ENCODE measurements around the gene STPG2.
A peak's percentile ranks its signal among the peaks of the same experiment; 100 is the strongest.

STPG2 gene

GRCh38 chr4:98143001-98143899 lies at the start of gene STPG2:
STPG2 (minus strand) TSS chr4:98143476.
- H3K36me3 Mint-ChIP-seq, result no peaks in the 10 kb centered on the region
- no peaks in the 10 kb centered on the region for H3K27me3 Mint-ChIP-seq
- H3K4me1 Mint-ChIP-seq, result peaks cover 15% of the 10 kb centered on the region
- no peaks in the 10 kb centered on the region for H3K9me3 Mint-ChIP-seq
- ATAC-seq (ENCODE audit: low read depth), result peak; percentile 94
- peak within 1 kb of the TSS; percentile 84 for H3K4me3 Mint-ChIP-seq
- DNase-seq (ENCODE audit: low spot score in 2 of 2), result peak; percentile 90 to 96
- peak within 1 kb of the TSS; percentile 89 for H3K27ac Mint-ChIP-seq

- Mint-ChIP-seq H3K27me3 (no peaks in the 10 kb centered on the region), H3K4me3 (no peak overlapping the region), H3K27ac (no peak overlapping the region), H3K9me3 (peaks cover 4% of the 10 kb centered on the region), H3K36me3 (peaks cover 22% of the 10 kb centered on the region), H3K4me1 (peaks cover 3% of the 10 kb centered on the region)
- ATAC-seq (ENCODE audit: low read depth), result no peak
- DNase-seq (ENCODE audit: low spot score in 2 of 2), result no peak
Measured at GRCh38 chr4:98185279-98185678, 42.0 kb upstream of the STPG2 start.

DNA sequence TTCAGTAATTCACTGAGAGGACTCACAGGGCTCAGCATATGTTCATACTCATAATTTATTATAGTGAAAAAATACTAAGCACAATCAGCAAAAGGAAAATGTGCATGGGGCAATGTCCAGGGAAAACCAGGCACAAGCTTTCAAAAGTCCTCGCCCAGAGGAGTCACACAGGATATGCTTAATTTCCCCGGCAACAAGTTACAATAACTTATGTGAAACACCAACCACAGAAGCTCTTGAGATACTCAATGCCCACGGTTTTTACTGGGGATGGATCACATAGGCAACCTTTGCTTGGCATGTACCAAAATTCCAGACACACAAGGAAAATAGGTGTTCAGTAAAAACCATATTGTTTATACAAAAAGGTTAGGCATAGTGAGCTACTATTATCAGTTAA lies 38.5 kb upstream of the STPG2 start:
- no peak for ATAC-seq (ENCODE audit: low read depth)
- peaks cover 28% of the 10 kb centered on the region for H3K36me3 Mint-ChIP-seq
- no peaks in the 10 kb centered on the region for H3K27me3 Mint-ChIP-seq
- DNase-seq (ENCODE audit: low spot score in 2 of 2), result no peak
- no peak overlapping the region for H3K27ac Mint-ChIP-seq
- H3K4me3 Mint-ChIP-seq, result no peak overlapping the region
- peaks cover 7% of the 10 kb centered on the region for H3K4me1 Mint-ChIP-seq
- H3K9me3 Mint-ChIP-seq, result no peaks in the 10 kb centered on the region

GRCh38 chr4:98179951-98180350 lies 36.7 kb upstream of the STPG2 start:
- DNase-seq (ENCODE audit: low spot score in 2 of 2) (no peak), ATAC-seq (ENCODE audit: low read depth) (no peak)
- Mint-ChIP-seq H3K27ac (peak overlapping the region; percentile 26), H3K4me1 (peaks cover 7% of the 10 kb centered on the region), H3K9me3 (no peaks in the 10 kb centered on the region), H3K36me3 (peaks cover 24% of the 10 kb centered on the region), H3K4me3 (no peak overlapping the region), H3K27me3 (no peaks in the 10 kb centered on the region)

- no peak overlapping the region for H3K4me3 Mint-ChIP-seq
- H3K36me3 Mint-ChIP-seq, result peaks cover 12% of the 10 kb centered on the region
- DNase-seq (ENCODE audit: low spot score in 2 of 2), result no peak
- H3K4me1 Mint-ChIP-seq, result peaks cover 4% of the 10 kb centered on the region
- no peak overlapping the region for H3K27ac Mint-ChIP-seq
- H3K9me3 Mint-ChIP-seq, result no peaks in the 10 kb centered on the region
- no peak for ATAC-seq (ENCODE audit: low read depth)
- no peaks in the 10 kb centered on the region for H3K27me3 Mint-ChIP-seq
Measured at GRCh38 chr4:98176531-98176930, 33.3 kb upstream of the STPG2 start.

GRCh38 chr4:98170035-98170434 lies 26.8 kb upstream of the STPG2 start:
- Mint-ChIP-seq H3K27ac (no peak overlapping the region), H3K9me3 (no peaks in the 10 kb centered on the region), H3K4me1 (no peaks in the 10 kb centered on the region), H3K27me3 (no peaks in the 10 kb centered on the region), H3K36me3 (no peaks in the 10 kb centered on the region), H3K4me3 (no peak overlapping the region)
- no peak for ATAC-seq (ENCODE audit: low read depth)
- DNase-seq (ENCODE audit: low spot score in 2 of 2), result no peak

GRCh38 chr4:98166731-98167041 lies 23.4 kb upstream of the STPG2 start:
- no peak for ATAC-seq (ENCODE audit: low read depth)
- Mint-ChIP-seq H3K4me3 (no peak overlapping the region), H3K27ac (no peak overlapping the region), H3K27me3 (no peaks in the 10 kb centered on the region), H3K4me1 (no peaks in the 10 kb centered on the region), H3K9me3 (no peaks in the 10 kb centered on the region), H3K36me3 (peaks cover 3% of the 10 kb centered on the region)
- no peak for DNase-seq (ENCODE audit: low spot score in 2 of 2)

- H3K36me3 Mint-ChIP-seq, result peaks cover 3% of the 10 kb centered on the region
- H3K27me3 Mint-ChIP-seq, result no peaks in the 10 kb centered on the region
- no peaks in the 10 kb centered on the region for H3K9me3 Mint-ChIP-seq
- DNase-seq (ENCODE audit: low spot score in 2 of 2), result no peak
- H3K27ac Mint-ChIP-seq, result no peak overlapping the region
- H3K4me1 Mint-ChIP-seq, result no peaks in the 10 kb centered on the region
- H3K4me3 Mint-ChIP-seq, result no peak overlapping the region
- ATAC-seq (ENCODE audit: low read depth), result no peak
Measured at GRCh38 chr4:98166025-98166730, 22.9 kb upstream of the STPG2 start.

GRCh38 chr4:98162696-98163095 lies 19.4 kb upstream of the STPG2 start:
- DNase-seq (ENCODE audit: low spot score in 2 of 2) (no peak), ATAC-seq (ENCODE audit: low read depth) (no peak)
- H3K9me3 Mint-ChIP-seq, result no peaks in the 10 kb centered on the region
- peaks cover 3% of the 10 kb centered on the region for H3K36me3 Mint-ChIP-seq
- H3K4me1 Mint-ChIP-seq, result peaks cover 3% of the 10 kb centered on the region
- H3K27me3 Mint-ChIP-seq, result no peaks in the 10 kb centered on the region
- no peak overlapping the region for H3K4me3 Mint-ChIP-seq
- H3K27ac Mint-ChIP-seq, result no peak overlapping the region

DNA sequence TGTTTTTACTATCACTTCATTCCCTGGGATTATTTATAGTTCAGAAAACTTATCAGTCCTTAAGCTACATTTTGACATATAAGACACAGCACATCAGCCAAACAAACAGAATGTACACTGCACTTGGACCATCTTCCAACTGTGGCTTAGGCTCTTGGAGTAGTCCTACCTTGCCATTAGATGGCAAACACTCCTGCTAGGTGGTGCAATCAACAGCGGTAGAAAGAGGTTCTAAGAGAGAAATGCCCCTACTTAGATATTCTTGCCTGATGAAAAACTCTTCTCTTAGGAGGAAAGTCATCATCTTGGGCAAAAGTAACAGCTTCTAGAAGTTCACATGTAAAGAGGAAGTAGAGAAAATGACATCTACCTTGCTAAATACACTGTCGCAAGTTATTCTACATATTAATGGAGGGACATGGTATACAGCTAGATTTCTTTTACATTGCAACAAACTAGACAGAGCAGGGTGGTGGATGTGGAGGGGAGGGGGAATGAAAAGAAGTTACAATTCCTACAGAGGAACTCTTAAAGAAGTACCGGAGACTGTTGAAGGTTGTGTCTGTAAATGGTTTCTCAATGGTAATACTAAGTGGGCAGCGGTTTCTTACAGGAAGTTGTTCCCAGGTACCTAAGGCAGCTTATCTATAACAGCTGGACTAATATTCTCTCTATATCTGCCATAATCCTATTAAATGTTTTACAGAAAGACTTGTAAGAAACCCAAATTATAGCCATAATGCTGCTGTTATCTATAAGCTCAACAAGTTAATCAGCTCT lies 8.1 kb upstream of the STPG2 start:
- Mint-ChIP-seq H3K4me3 (peak overlapping the region; percentile 73), H3K9me3 (no peaks in the 10 kb centered on the region), H3K4me1 (peaks cover 17% of the 10 kb centered on the region), H3K27me3 (no peaks in the 10 kb centered on the region), H3K36me3 (no peaks in the 10 kb centered on the region), H3K27ac (peak overlapping the region; percentile 67)
- DNase-seq (ENCODE audit: low spot score in 2 of 2), result no peak
- ATAC-seq (ENCODE audit: low read depth), result peak; percentile 49

DNA sequence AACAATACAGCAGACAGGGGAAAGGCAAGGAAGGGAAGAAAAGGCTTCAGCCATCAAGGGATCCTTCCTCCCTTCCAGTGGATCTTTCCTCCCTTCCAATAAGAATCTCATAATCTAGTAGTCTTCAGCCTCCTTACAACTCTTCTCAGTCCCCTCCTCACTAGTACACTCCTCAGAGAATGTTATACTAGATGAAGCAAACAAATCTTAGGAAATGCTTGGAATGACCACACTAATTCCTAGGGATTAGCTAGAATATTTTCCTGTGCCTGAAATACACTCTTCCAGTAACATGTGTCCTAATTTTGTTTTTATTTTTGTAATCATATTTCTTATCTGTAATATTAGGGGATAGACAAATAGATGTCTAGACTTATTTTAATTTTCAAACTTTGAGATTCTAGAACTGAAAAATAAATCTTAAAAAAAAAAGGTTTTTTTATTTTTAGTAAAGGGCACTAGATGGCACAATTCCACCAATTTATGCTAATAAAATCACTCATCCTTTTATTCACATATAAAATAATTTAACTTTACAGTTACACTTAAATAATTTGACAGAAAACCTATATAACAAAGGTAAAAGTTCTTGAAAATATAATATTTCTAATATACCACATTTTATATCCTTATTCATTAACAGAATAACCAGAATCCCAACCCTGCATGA lies 7.0 kb upstream of the STPG2 start:
- Mint-ChIP-seq H3K4me3 (no peak overlapping the region), H3K27ac (no peak overlapping the region), H3K9me3 (no peaks in the 10 kb centered on the region), H3K4me1 (peaks cover 17% of the 10 kb centered on the region), H3K27me3 (no peaks in the 10 kb centered on the region), H3K36me3 (no peaks in the 10 kb centered on the region)
- ATAC-seq (ENCODE audit: low read depth), result no peak
- no peak for DNase-seq (ENCODE audit: low spot score in 2 of 2)

DNA sequence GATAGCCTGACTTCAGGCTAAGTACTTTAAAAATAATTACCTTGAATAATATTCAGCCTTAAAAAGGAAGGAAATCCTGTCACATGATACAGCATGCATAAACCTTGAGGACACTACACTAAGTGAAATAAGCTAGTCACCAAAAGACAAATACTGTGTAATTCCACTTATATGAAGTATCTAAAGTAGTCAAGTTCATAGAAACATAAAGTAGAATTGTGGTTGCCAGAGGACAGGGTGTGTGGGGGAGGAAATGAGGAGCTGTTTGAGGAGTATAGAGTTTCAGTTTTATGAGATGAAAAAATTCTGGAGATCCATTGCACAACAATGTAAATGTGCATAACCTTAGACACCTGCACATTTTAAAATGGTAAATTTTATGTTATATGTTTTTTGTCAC lies 5.6 kb upstream of the STPG2 start:
- Mint-ChIP-seq H3K36me3 (no peaks in the 10 kb centered on the region), H3K27ac (no peak overlapping the region), H3K27me3 (no peaks in the 10 kb centered on the region), H3K4me1 (peaks cover 17% of the 10 kb centered on the region), H3K9me3 (no peaks in the 10 kb centered on the region), H3K4me3 (no peak overlapping the region)
- no peak for DNase-seq (ENCODE audit: low spot score in 2 of 2)
- peak; percentile 21 for ATAC-seq (ENCODE audit: low read depth)

DNA sequence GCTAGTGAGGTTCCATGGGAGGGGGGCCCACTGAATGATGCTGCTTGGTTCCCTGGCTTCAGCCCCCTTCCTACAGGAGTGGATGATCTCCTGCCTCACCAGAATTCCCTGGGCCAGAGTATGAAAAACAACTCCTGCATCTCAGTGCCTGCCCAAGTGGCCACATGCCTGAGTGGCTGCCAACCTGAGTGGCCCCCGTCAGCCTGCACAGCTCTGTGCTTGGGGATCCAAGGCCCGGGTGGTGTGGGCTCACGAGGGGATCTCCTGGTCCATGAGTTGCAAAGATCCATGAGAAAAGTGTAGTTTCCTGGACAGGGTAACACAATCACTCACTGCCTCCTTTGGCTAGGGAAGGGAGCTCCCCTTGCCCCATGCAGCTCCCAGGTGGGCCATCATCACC lies 17.1 kb downstream of the STPG2 start:
- H3K9me3 Mint-ChIP-seq, result peaks cover 7% of the 10 kb centered on the region
- H3K4me1 Mint-ChIP-seq, result no peaks in the 10 kb centered on the region
- DNase-seq (ENCODE audit: low spot score in 2 of 2), result no peak
- H3K4me3 Mint-ChIP-seq, result no peak overlapping the region
- H3K27ac Mint-ChIP-seq, result no peak overlapping the region
- no peak for ATAC-seq (ENCODE audit: low read depth)
- peaks cover 9% of the 10 kb centered on the region for H3K36me3 Mint-ChIP-seq
- peaks cover 8% of the 10 kb centered on the region for H3K27me3 Mint-ChIP-seq

GRCh38 chr4:98125585-98125984 lies 17.7 kb downstream of the STPG2 start:
- Mint-ChIP-seq H3K36me3 (peaks cover 5% of the 10 kb centered on the region), H3K27ac (no peak overlapping the region), H3K4me3 (no peak overlapping the region), H3K4me1 (no peaks in the 10 kb centered on the region), H3K27me3 (peaks cover 4% of the 10 kb centered on the region), H3K9me3 (peaks cover 6% of the 10 kb centered on the region)
- ATAC-seq (ENCODE audit: low read depth) (no peak), DNase-seq (ENCODE audit: low spot score in 2 of 2) (no peak)

Measured in memory B cell (primary cell).